PFSK-1 (cell line): ENCODE results near the gene PSMC1.

Source experiments
- FOXP2 ChIP-seq: optimal IDR thresholded peaks from 2 replicates; pipeline ENCODE3; 2011; ENCODE audit warnings: borderline replicate concordance, control low read depth, inconsistent platforms; ENCODE audit not compliant: insufficient read depth; ENCODE audit errors: extremely low read length, extremely low read depth
- POLR2AphosphoS5 ChIP-seq: IDR thresholded peaks from 2 replicates; pipeline ENCODE4 v1.6.1; 2012; ENCODE audit warnings: low read depth, mild to moderate bottlenecking, control low read depth, low read length, moderate library complexity
- SIN3A ChIP-seq: IDR thresholded peaks from 2 replicates; pipeline ENCODE4 v1.6.1; 2012; ENCODE audit warnings: mild to moderate bottlenecking, low read length, moderate library complexity, borderline replicate concordance; ENCODE audit not compliant: insufficient read depth
- TAF1 ChIP-seq: IDR thresholded peaks from 2 replicates; pipeline ENCODE4 v1.6.1; 2012; ENCODE audit warnings: low read length, control low read depth, borderline replicate concordance; ENCODE audit not compliant: insufficient read depth
- TF ChIP-seq, protein P1 (sequence below), 2 experiments: IDR thresholded peaks; 2 replicates each; pipeline versions ENCODE4 v1.6.1 to v1.8.0; 2011 to 2012; ENCODE audit warnings: low read depth in 2 of 2, low read length in 2 of 2, control low read depth in 1 of 2, inconsistent platforms in 1 of 2, mild to moderate bottlenecking in 1 of 2, moderate library complexity in 1 of 2; ENCODE audit not compliant: insufficient read depth in 1 of 2

The PSMC1 gene

DNA sequence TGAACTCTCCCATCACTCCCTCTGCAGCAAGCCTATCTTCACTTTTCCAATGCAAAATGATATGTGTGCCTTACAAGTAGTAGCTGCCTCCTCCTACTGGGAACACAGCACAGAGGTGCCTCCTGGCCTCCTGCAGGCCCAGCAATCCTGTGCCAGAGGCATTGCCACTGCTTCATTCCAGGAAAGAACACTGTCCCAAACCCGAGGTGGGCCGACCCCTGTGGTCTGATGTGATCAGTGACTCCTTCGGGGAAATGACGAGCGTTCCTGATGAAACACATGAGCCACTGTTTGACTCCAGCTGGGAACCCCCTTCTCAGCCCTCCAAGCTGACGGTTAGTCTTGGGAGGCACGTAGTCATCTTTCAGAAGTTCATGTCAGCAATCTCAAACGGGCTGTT lies 19.5 kb downstream of the PSMC1 start:
- TF ChIP-seq POLR2AphosphoS5 (no peak), SIN3A (no peak), FOXP2 (no peak), TAF1 (no peak)
- TF ChIP-seq, protein P1, sequence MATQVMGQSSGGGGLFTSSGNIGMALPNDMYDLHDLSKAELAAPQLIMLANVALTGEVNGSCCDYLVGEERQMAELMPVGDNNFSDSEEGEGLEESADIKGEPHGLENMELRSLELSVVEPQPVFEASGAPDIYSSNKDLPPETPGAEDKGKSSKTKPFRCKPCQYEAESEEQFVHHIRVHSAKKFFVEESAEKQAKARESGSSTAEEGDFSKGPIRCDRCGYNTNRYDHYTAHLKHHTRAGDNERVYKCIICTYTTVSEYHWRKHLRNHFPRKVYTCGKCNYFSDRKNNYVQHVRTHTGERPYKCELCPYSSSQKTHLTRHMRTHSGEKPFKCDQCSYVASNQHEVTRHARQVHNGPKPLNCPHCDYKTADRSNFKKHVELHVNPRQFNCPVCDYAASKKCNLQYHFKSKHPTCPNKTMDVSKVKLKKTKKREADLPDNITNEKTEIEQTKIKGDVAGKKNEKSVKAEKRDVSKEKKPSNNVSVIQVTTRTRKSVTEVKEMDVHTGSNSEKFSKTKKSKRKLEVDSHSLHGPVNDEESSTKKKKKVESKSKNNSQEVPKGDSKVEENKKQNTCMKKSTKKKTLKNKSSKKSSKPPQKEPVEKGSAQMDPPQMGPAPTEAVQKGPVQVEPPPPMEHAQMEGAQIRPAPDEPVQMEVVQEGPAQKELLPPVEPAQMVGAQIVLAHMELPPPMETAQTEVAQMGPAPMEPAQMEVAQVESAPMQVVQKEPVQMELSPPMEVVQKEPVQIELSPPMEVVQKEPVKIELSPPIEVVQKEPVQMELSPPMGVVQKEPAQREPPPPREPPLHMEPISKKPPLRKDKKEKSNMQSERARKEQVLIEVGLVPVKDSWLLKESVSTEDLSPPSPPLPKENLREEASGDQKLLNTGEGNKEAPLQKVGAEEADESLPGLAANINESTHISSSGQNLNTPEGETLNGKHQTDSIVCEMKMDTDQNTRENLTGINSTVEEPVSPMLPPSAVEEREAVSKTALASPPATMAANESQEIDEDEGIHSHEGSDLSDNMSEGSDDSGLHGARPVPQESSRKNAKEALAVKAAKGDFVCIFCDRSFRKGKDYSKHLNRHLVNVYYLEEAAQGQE (IDR thresholded peaks at IDR 0.05; ENCODE audit: insufficient read depth in 1 of 2, low read depth in 2 of 2, low read length in 2 of 2): no peak

DNA sequence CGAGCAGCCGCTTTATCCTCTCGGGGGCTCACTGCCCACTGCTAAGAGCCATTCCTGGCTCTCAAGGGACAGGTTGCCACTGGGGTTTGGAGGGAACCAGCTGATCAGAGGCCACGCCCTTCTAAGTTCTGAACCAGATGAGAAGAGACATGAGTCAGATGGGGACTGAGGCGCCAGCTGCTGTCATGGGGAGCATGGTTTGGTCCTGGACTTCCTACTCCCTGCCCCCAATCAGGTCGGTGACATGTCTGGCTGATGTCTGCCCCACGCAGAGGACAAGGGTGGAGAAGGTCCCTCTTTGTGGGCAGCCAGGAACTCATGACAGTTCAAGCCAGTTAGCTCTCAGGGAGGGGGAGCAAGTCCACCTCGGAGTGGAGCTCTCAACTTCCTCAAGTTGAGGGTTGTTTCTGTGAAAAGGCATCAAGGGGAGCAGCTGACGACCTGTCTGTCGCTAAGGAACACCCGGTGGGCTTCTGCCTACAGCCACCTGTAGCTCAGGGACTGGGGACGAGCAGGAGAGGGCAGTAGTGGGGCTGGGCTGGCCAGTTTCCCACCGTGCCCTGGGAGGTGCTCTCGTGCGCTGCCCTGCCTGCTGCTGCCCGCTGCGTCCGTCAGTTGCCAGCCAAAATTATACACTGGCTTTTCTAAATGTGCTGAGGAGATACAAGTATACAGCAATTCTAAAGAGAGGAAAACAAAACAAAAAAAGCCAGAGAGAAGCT lies 20.5 kb downstream of the PSMC1 start:
- TF ChIP-seq SIN3A (no peak), POLR2AphosphoS5 (no peak), TAF1 (no peak), FOXP2 (no peak)
- TF ChIP-seq, protein P1 (IDR thresholded peaks at IDR 0.05; ENCODE audit: insufficient read depth in 1 of 2, low read depth in 2 of 2, low read length in 2 of 2): no peak

DNA sequence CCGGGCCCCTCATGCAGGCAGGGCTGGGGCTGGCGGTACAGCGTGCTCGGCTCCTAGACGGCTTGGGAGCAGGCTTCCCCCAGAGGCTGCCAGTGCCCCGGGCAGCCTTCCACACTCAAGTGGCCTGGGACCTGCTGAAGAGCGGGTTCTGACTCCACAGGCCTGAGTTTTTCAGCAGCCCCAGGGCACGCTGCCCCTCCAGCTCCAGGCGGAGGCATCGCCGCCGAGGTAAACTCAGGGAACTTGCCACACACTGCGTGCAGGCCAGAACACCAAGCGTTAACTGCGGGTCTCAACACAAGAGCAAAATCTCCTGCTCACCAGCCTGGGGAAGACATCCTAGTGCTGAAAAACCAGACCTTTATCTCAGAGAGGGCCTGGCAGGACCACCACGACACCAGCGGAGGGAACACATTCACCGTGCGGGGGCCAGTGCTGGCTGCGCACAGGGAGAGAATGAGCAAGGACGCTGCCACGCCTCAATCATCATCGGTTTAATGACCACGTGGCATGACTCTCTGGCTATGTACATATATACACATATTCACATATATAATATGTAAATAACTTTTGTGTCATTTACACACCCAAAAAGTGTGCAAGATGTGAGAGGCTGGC lies 21.3 kb downstream of the PSMC1 start:
- TF ChIP-seq POLR2AphosphoS5: no peak
- TF ChIP-seq SIN3A: no peak
- no peak for TF ChIP-seq FOXP2

DNA sequence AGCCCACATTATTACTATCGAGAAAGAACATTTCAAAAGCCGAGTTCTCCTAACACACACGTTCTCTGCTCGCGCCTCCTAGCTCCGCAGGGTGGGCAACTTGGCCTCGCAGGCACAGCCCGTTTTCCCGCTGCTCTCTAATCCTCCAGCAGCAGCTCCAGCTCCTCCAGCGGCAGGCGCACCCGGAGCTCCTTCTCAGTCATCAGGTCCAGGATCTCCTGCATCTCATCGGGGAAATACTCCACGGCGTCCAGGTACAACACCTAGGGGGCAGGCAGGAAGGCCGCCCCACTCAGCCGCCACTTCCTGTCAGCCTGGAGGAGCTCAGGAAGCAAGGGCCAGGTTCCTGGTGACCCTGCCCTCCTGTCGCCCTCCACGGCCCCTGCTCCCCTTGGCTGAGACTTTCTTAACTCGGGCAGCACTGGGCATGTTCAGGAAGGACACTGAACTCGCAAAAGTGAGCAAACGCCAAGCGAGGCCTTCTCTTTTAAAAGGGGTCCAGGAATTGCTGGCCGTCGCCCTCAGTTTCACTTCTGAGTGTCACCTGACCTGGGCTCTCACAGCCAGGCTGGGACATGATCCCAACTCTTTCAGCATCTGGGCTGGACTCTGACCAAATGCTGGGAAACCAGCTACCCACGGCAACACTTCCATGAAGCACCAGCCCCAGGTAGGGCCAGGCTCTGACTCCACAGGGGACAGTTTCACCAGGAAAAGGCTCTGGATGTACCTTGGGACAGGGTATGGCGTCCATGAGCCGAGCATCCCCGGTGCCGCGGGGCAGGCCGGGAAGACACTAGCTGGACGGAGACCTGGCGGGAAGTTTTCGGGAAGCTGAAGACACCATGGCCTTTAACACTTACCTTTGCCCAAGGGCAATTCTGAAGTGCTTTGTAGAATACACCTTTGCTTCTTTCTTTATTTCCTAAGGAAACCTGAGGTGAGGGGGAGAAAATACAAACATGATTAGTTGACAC lies 22.1 kb downstream of the PSMC1 start:
- TF ChIP-seq TAF1 (no peak), SIN3A (no peak), POLR2AphosphoS5 (no peak), FOXP2 (no peak)
- TF ChIP-seq, protein P1 (IDR thresholded peaks at IDR 0.05; ENCODE audit: insufficient read depth in 1 of 2, low read depth in 2 of 2, low read length in 2 of 2): no peak

DNA sequence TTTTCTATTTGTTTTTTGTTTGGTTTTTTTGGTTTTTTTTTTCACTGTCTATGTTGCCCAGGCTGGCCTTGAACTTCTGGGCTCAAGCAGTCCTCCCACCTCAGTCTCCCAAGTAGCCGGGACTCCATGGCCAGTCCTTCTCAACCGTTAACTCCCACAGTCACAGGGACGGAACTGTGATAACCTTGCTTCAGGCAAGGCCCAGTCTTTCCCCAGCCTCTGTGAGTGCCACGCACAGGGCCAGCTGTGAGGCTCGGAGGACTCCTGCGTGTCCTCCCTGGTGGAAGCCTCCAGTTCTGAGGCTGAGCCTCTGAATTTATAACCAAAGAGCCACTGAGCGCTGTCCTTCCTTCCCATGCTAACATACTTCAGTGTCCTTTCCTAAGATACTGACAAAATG lies 23.7 kb downstream of the PSMC1 start:
- no peak for TF ChIP-seq SIN3A
